ENCODE data around the gene ADAMTS13. TPM values are rescaled to one million over a fixed set of nuclear protein-coding genes. Genes with fewer than 3 reads are reported as not detected.
"Not testable (repeated sequence)": the region's sequence is repeated elsewhere in the genome, so short reads cannot be mapped to it uniquely, and the experiment has no call there.

Gene ADAMTS13
- polyA plus RNA-seq, 12 donors, result 4.2 to 8.4 (median 5.5) TPM; not detected in 1

DNA sequence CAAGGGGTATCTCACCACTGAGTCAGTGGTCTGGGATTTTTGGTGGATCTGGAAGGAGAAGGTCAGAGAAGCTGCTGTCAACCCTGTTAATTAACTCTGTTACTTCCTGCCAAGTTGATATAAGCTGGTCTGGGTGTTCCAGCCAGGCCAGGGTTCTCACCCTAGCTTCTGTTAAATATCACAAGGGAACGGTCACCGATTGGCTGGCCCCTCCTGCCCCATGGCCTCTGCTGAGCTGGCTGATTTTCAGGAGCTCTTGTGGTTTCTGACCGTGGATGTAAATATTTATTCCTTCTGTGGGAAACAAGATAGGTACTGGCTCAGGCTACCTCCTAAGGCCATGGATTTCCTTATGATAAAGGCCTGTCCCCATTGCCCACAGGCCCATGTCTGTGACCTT lies 1.0 kb downstream of the ADAMTS13 start:
- no peak for DNase-seq

DNA sequence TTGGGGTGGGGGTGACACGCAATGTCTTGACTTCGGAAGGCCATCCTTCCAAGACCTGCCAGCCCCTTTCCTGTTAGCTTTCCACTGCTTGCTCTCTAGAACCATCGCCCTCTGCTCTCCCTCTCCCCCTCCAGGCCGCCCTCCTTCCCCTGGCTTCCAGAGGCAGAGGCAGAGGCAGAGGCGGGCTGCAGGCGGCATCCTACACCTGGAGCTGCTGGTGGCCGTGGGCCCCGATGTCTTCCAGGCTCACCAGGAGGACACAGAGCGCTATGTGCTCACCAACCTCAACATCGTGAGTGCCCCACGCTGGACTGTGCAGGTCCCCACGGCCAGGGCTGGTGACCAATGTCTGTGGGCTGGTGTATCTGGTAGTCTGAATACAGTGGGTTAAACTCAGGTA lies 2.0 kb downstream of the ADAMTS13 start:
- DNase-seq, result no peak

DNA sequence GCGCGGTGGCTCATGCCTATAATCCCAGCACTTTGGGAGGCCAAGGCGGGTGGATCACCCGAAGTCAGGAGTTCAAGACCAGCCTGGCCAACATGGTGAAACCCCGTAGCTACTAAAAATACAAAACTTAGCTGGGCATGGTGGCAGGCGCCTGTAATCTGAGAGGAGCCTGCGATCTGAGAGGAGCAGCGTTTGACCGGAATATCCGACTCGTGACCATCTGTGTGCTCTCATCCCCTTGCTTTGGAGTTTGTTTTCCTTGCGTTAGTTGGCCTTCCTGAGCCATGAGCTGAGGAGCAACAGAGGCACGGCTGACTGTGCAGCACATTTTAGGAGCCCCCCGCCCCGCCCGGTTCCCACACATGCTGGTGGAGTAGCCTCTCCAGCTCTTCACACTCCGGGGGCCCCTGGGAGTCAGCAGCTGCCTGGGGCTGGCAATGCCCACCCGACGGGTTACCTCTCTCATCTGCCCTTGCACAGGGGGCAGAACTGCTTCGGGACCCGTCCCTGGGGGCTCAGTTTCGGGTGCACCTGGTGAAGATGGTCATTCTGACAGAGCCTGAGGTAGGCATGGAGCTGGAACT lies 3.0 kb downstream of the ADAMTS13 start:
- no peak for DNase-seq

DNA sequence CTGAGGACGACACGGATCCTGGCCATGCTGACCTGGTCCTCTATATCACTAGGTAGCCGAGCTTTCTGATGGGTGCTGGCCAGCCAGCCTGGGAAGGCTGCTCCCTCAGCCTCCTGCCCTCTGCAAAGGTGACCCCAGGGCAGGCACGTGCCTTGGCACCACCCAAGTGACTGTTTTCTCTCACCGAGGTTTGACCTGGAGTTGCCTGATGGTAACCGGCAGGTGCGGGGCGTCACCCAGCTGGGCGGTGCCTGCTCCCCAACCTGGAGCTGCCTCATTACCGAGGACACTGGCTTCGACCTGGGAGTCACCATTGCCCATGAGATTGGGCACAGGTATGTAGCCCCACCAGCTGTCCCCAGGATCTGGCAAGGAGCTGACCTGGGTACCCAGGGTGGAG lies 3.8 kb downstream of the ADAMTS13 start:
- DNase-seq, result no peak

DNA sequence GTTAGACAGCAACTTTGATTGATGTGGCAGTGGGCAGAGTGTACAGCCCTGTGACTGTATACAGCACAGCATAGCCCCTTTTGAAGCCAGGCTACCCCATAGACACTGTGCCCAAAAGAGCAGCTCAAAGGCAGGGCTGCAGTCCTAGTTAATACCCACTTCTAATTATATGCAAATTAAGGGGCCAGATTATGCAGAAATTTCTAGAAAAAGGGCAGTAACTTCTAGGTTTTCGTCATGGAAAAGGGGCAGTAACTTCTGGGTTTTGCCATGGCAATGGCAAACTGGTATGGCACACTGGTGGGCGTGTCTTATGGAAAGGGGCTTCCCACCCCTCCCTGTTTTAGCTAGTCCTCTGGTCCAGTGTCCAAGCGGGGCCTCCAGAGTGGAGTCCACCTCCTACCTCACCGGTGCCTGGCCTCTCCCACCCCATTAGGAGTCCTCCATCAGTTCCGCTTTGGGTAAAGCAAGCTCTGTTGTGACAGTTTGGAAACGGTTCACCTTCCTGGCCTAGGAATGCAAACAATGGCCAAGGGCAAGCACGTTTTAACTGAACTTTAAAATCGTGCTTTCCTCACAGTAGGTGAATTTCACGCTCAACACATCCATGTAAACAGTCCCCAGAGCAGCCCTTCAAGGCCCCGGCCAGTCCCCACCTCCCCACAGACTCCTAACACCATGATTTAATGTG lies 5.6 kb downstream of the ADAMTS13 start:
- DNase-seq, result no peak

DNA sequence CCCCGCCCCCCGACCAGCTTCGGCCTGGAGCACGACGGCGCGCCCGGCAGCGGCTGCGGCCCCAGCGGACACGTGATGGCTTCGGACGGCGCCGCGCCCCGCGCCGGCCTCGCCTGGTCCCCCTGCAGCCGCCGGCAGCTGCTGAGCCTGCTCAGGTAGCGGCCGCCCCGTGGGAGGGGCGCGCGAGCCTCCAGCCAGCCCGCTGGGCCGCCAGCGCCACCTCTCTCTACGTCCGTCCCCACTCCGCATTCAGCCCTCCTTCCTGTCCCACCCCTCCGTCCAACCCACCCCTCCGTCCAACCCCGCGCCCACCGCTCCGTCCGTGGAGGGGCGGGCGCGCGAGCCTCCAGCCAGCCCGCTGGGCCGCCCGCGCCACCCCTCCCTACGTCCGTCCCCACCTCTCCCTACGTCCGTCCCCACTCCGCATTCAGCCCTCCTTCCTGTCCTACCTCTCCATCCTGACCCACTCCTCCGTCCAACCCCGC lies 6.5 kb downstream of the ADAMTS13 start:
- DNase-seq, result no peak

DNA sequence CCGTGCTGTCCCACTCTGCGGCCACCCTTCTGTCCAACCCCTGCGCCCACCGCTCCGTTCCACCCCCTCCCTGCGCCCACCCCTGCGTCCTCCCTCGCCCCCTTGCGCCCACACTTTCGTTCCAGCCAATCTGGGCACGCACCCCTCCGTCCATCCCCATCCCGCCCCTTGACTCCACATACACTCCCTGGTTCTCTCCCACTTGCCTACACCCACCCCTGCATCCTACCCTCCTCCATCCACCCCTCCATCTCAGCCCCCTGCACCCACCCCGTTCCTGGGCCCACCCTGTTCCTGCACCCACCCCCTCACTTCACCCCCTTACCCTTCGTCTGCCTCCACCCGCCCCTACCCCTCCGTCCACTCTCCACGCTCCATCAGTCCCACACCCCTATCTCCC lies 7.0 kb downstream of the ADAMTS13 start:
- DNase-seq, result no peak

DNA sequence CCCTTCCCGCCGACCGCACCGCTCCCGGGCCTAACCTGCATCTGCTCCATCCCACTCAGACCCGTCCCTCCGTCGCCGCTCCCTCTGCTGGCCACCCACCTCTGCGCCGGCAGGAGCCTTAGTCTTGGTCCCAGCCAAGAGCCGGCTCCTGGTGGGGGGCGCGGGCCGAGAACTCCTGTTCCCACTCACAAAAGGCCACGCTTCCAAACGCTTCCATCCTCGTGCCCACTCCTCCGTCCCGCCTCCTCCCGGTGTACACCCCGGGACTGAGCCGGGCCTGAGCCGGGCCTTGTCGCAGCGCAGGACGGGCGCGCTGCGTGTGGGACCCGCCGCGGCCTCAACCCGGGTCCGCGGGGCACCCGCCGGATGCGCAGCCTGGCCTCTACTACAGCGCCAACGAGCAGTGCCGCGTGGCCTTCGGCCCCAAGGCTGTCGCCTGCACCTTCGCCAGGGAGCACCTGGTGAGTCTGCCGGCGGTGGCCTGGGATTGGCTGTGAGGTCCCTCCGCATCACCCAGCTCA lies 7.5 kb downstream of the ADAMTS13 start:
- no peak for DNase-seq

DNA sequence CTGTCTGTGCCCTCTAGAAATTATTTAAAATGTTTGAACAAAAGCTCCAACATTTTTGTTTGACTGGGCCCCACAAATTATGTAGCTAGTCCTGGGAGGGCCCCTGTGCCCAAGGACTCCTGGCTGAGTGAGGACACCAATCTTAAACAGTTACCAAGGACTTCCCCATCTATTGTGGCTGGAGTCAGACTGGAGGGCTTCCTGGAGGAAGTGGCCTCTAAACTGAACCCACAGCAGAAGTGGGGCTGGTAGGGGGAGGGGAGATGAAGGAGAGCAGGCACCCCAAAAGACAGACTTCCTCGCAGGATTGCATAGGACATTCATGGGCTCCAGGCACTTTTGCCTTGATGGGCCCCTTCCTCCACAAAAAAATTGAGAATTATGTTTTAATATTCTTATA lies 8.1 kb downstream of the ADAMTS13 start:
- no peak for DNase-seq

DNA sequence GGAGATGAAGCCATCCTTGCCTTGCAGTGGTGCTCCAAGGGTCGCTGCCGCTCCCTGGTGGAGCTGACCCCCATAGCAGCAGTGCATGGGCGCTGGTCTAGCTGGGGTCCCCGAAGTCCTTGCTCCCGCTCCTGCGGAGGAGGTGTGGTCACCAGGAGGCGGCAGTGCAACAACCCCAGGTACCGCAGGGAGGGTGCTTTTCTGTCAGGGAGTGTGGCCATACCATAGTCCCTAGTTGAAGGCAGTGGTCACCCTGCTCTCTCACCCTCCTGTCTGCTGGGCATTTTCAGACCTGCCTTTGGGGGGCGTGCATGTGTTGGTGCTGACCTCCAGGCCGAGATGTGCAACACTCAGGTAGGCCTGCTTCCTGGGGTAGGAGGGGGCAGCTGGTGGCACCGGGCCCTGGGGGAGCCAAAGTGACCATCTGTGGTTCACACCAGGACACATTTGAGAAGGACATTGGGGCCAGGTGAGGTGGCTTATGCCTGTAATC lies 11.2 kb downstream of the ADAMTS13 start:
- DNase-seq, result no peak

DNA sequence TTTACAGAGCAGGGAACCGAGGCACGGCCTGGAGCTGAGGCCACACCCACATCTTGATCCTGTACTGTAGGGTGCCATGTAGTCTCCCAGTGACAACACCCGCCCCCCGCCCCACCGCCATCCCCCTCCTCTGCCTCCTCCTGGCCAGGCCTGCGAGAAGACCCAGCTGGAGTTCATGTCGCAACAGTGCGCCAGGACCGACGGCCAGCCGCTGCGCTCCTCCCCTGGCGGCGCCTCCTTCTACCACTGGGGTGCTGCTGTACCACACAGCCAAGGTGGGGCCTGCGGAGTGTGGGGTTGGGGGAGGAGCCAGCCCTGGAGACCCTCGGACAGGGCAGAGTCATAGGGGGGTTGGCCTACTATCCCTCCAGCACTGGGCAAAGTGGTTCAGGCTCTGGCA lies 14.5 kb downstream of the ADAMTS13 start:
- DNase-seq, result no peak

DNA sequence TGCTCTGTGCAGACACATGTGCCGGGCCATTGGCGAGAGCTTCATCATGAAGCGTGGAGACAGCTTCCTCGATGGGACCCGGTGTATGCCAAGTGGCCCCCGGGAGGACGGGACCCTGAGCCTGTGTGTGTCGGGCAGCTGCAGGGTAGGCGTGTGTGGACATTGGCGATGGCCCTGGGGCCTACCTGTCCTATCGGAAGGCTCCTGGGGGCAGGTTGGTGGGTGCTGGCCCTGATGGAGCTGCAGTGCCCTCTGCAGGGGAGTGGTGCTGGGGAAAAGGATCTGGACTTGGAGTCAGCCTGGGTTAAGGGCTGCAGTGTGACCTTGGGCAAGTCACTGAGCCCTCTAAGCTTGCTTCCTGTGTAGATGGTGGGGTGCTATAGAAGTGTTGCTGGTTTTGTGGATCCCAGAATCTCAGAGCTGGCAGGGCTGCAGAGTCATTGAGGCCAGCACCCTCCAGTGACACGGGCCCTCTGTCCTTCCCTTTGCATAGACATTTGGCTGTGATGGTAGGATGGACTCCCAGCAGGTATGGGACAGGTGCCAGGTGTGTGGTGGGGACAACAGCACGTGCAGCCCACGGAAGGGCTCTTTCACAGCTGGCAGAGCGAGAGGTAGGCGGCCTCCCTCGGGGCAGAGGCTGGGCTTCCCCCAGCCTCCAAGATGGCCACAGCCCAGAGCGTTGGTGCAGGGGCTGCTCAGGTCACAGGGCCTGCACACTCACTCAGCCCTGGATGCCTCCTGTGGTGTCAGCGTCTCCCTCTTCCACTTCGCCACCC lies 15.8 kb downstream of the ADAMTS13 start:
- no peak for DNase-seq

DNA sequence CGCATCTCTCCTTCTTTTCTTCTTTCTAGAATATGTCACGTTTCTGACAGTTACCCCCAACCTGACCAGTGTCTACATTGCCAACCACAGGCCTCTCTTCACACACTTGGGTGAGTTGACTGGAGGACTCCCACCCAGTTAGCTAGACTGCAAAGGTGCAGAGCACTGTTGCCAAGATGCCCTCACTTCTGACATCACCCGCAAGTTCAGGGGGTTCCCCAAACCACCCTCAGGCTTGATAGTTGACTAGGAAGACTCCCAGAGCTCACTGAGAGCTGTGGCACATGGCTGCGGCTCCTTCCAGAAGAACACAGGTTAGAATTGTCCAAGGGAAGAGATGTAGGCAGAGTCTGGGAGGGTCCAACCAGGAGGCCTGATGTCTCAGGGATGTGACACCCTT lies 17.2 kb downstream of the ADAMTS13 start:
- no peak for DNase-seq

DNA sequence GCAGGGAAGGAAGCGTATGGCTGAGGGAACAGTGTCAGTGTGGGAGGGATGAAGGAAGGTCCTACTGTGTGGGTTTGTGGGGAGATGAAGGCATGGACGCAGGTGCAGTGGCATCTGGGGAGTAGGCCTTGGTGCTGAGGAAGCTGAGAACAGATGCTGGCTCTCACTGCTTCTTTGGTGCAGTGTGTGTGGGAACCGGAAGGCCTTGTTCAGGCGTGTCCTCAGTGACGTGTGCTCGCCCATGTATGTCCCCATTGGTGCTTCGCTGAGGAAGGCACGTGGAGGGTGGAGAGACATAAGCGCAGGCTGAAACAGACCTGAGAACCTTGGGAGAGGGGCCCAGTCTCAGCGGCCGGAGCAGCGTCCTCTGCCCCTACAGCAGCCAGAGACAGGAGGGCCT lies 18.7 kb downstream of the ADAMTS13 start:
- no peak for DNase-seq

DNA sequence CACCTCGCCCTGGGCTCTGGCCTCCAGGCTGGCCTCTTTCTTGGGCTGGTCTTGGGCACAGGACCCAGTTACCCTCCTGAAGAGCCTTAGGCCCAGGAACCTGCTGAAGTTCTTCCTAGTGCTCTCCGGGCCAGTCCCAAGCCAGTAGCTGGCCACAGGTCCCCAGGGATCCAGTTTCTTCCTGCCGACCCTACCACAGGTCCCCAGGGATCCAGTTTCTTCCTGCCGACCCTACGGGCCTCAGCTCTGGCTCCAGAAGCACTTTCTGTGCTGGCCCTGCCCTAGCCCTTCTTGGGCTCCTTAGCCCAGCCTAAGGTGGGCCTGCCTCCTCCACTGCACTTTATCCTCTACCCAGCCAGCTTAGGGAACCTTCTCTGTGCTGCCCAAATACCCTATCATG lies 19.4 kb downstream of the ADAMTS13 start:
- DNase-seq, result no peak

DNA sequence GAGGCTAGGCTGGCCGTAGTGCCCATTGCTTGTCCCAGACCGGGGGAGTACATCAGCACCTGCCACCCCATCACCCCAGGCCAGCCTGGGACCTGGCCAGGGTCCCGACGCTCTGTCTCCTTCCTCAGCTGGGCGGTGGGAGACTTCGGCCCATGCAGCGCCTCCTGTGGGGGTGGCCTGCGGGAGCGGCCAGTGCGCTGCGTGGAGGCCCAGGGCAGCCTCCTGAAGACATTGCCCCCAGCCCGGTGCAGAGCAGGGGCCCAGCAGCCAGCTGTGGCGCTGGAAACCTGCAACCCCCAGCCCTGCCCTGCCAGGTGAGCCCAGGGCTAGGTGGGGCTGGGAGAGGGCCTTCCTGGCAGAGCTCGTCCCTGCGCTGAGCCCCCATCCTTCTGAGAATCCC lies 21.1 kb downstream of the ADAMTS13 start:
- no peak for DNase-seq

DNA sequence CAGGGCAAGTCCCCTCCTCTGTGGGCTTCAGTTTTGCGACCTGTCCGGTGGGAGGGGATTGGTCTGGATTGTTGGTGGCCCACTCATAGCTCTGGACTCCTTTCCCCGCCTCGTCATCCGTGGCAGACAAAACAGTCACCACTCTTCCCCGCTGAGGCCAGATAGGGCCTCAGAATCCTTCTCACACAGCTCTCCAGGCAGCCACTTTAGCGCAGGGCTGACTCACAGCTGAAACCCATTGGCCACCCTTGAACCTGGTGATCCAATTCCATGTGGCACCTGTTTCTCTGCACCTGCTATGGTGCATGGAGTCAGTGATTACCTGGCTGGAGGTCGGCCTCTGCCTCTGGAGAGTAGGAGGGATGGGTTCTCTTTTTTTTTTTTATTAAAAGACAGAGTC lies 21.8 kb downstream of the ADAMTS13 start:
- no peak for DNase-seq

DNA sequence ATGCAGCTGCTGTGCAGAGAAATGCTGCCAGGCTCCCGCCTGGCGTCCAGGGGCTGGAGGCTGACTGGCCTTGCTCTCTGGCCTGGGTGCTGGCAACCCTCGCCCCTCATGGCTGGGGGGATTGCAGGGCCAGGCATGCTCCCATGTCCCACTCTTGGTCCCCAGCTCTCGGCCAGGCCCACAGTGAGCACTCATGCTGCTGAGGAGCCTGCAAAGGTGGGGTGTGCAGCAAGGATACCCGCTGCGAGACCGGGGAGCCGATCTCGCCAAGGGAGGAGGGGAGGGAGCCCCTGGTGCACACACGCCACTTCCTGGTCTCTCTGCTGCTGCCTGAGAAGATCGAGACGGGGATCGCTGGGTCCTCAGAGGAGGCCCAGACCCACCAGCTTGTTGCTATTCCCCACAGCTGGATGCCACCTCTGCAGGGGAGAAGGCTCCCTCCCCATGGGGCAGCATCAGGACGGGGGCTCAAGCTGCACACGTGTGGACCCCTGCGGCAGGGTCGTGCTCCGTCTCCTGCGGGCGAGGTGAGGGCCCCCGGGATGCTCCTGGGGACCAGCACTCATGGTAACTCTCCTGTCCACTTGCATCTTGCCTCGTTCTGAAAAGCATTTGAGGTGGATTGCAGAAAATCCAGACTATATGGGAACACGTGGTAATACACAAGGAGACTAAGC lies 23.3 kb downstream of the ADAMTS13 start:
- no peak for DNase-seq

DNA sequence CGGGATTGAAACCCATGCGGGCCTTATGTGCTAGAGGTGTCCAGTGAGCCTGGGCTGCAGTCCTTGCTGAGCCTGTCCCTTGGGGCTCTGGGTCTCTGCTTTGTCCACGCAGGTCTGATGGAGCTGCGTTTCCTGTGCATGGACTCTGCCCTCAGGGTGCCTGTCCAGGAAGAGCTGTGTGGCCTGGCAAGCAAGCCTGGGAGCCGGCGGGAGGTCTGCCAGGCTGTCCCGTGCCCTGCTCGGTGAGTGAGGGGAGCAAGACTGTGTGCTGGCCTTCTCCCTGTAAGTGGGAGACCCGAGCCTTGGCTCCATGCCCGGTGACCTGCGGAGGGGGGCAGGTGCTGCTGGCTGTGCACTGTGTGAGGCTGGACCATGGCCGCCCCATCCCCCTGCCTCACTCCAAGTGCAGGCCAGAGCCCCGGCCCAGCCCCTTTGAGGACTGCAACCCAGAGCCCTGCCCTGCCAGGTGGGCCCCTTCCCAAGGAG lies 26.4 kb downstream of the ADAMTS13 start:
- DNase-seq, result no peak

DNA sequence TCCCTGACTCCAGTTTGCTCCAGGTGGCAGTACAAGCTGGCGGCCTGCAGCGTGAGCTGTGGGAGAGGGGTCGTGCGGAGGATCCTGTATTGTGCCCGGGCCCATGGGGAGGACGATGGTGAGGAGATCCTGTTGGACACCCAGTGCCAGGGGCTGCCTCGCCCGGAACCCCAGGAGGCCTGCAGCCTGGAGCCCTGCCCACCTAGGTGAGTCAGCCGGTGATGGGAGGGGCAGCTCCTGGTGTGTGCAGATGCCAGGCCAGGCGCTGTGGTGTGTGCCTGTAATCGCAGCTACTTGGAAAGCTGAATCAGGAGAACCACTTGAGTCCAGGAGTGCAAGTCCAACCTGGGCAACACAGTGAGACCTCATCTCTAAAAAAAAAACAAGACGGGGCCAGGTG lies 27.6 kb downstream of the ADAMTS13 start:
- no peak for DNase-seq

DNA sequence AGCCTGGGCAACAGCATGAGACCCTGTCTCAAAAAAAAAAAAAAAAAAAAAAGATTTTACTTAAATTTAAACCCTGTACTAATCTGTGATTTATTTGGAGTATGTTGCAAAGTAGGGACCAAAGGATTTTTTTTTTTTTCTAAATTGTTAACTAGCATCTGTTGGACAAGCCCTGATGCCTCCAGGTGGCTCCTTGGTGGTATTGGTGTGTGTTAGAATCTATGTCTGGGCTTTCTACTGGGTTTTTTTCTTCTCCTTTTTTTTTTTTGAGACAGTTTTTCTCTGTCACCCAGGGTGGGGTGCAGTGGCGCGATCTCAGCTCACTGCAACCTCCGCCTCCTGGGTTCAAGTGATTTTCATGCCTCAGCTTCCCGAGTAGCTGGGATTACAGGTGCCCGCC lies 29.7 kb downstream of the ADAMTS13 start:
- DNase-seq, result not testable (repeated sequence)

DNA sequence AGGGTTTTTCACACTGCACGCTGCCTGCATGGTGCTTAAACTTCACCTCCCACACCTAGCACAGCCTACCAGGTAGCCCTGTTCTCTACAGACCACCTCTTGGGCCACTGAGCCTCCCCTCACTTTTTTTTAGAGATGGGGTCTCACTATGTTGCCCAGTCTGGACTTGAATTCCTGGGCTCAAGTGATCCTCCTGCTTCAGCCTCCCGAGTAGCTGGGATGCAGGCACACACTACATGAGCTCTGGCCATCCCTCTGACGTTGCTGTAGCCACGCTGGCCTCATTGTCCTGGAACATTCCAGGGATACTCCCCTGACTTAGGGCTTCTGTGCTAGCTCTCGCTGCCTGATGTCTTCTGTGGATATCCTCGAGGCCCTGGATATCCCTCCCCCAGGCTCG lies 30.4 kb downstream of the ADAMTS13 start:
- no peak for DNase-seq
